HEK293T (cell line): ENCODE data around the gene EBNA1BP2.
"Not testable (repeated sequence)": the region's sequence is repeated elsewhere in the genome, so short reads cannot be mapped to it uniquely, and the experiment has no call there.

Source experiments
- CTCF ChIA-PET: fragments of 350-600 bp; formaldehyde crosslinking; extraction: SDS; loops from one replicate; lab custom pipeline; 2021; ENCODE audit warnings: antibody characterized with exemption, inconsistent platforms; lab: Yijun Ruan, JAX
- POLR2A ChIA-PET: fragments of 350-600 bp; formaldehyde crosslinking; extraction: SDS; loops from one replicate; lab custom pipeline; 2020; ENCODE audit warnings: antibody characterized with exemption, inconsistent platforms; lab: Yijun Ruan, JAX
- DNase-seq: peaks from one replicate; pipeline ENCODE4 v3.0.0; 2012; ENCODE audit warnings: mixed read lengths; ENCODE audit errors: extremely low spot score
- ARNT ChIP-seq: fragments of 450-650 bp; IDR thresholded peaks from 2 replicates; pipeline ENCODE4 v1.6.1; 2017; ENCODE audit warnings: mild to moderate bottlenecking
- BHLHE40 ChIP-seq: fragments of 450-650 bp; IDR thresholded peaks from 2 replicates; pipeline ENCODE4 v1.6.1; 2016; ENCODE audit warnings: mild to moderate bottlenecking, moderate library complexity, borderline replicate concordance
- CTBP1 ChIP-seq: fragments of 450-650 bp; IDR thresholded peaks from 2 replicates; pipeline ENCODE4 v1.6.1; 2016; ENCODE audit warnings: borderline replicate concordance
- ELF4 ChIP-seq: fragments of 450-650 bp; IDR thresholded peaks from 2 replicates; pipeline ENCODE4 v1.6.1; 2017; ENCODE audit warnings: antibody characterized with exemption
- FOXA1 ChIP-seq: fragments of 450-650 bp; IDR thresholded peaks from 2 replicates; pipeline ENCODE4 v1.6.1; 2016; ENCODE audit warnings: mild to moderate bottlenecking
- FOXK2 ChIP-seq: fragments of 450-650 bp; IDR thresholded peaks from 2 replicates; pipeline ENCODE4 v1.6.1; 2016; ENCODE audit warnings: mild to moderate bottlenecking
- FOXM1 ChIP-seq: fragments of 450-650 bp; IDR thresholded peaks from 2 replicates; pipeline ENCODE4 v1.6.1; 2017; ENCODE audit warnings: mild to moderate bottlenecking, borderline replicate concordance
- HDGF ChIP-seq: fragments of 450-650 bp; IDR thresholded peaks from 2 replicates; pipeline ENCODE4 v1.6.1; 2017; ENCODE audit warnings: antibody characterized with exemption, borderline replicate concordance
- L3MBTL2 ChIP-seq: fragments of 450-650 bp; conservative IDR thresholded peaks from 2 replicates; pipeline ENCODE4 v1.6.1; 2016; ENCODE audit warnings: mild to moderate bottlenecking
- LEF1 ChIP-seq: fragments of 450-650 bp; IDR thresholded peaks from 2 replicates; pipeline ENCODE4 v1.6.1; 2017; ENCODE audit warnings: mild to moderate bottlenecking, borderline replicate concordance
- NFRKB ChIP-seq: fragments of 450-650 bp; IDR thresholded peaks from 2 replicates; pipeline ENCODE4 v1.6.1; 2016; ENCODE audit warnings: mild to moderate bottlenecking, moderate library complexity
- PKNOX1 ChIP-seq: fragments of 450-650 bp; IDR thresholded peaks from 2 replicates; pipeline ENCODE4 v1.6.1; 2016
- SP1 ChIP-seq: fragments of 450-650 bp; IDR thresholded peaks from 2 replicates; pipeline ENCODE4 v1.6.1; 2017
- SUZ12 ChIP-seq: fragments of 450-650 bp; IDR thresholded peaks from 2 replicates; pipeline ENCODE4 v1.6.1; 2016; ENCODE audit warnings: mild to moderate bottlenecking
- TARDBP ChIP-seq: fragments of 450-650 bp; IDR thresholded peaks from 2 replicates; pipeline ENCODE4 v1.6.1; 2016
- ZNF384 ChIP-seq: fragments of 450-650 bp; IDR thresholded peaks from 2 replicates; pipeline ENCODE4 v1.6.1; 2016

Gene EBNA1BP2, protein sequence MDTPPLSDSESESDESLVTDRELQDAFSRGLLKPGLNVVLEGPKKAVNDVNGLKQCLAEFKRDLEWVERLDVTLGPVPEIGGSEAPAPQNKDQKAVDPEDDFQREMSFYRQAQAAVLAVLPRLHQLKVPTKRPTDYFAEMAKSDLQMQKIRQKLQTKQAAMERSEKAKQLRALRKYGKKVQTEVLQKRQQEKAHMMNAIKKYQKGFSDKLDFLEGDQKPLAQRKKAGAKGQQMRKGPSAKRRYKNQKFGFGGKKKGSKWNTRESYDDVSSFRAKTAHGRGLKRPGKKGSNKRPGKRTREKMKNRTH

GRCh38 chr1:43171876-43172526 lies at the start of gene EBNA1BP2, which contains the start of gene CFAP57:
Gene EBNA1BP2, minus strand, starts transcription at chr1:43172290. Its CDS starts 172 bp downstream, at chr1:43172118.
Gene CFAP57, plus strand, starts transcription at chr1:43172330. Its CDS starts 424 bp downstream, at chr1:43172754.
- CTCF ChIA-PET = no interaction called here
- DNase-seq = peak; percentile 93
- POLR2A ChIA-PET = interaction anchor here (0.6 to 1.3 kb wide), 4 partner anchors 26 to 405 kb away, joined by 3 to 6 read pairs (median 4); partner anchors contain the start of genes C1orf50 and P3H1
- TF ChIP-seq FOXK2 (no peak), L3MBTL2 (peak; percentile 90), ELF4 (peak; percentile 90)

DNA sequence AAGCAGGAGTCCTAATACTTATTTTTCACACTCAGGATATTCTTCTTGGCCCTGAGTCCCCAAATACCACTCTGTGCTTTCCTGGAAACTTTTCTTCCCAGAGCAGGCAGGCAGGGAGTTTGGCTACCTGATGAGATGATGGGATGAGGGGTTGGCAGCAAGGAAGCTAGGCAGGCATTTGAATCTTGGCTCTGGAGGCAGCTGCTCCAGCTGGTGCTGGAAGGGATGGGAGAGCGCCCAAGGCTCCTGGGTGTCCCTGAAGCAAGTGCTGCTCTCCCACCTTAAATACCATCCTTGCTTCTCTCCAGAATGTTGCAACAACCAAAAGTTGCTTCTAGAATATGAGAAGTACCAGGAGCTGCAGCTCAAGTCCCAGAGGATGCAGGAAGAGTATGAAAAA lies 49.7 kb upstream of the EBNA1BP2 start:
- POLR2A ChIA-PET = interaction anchor here (0.6 kb wide), 1 partner anchor 267 kb away, joined by 3 read pairs; no protein-coding TSS in a partner anchor
- TF ChIP-seq PKNOX1 (no peak), HDGF (no peak), FOXA1 (no peak), BHLHE40 (no peak), TARDBP (no peak), SUZ12 (no peak), ZNF384 (no peak), SP1 (no peak), ARNT (no peak), LEF1 (no peak), CTBP1 (no peak), ELF4 (no peak), FOXK2 (no peak), L3MBTL2 (no peak)
- no peak for DNase-seq
- CTCF ChIA-PET = no interaction called here

DNA sequence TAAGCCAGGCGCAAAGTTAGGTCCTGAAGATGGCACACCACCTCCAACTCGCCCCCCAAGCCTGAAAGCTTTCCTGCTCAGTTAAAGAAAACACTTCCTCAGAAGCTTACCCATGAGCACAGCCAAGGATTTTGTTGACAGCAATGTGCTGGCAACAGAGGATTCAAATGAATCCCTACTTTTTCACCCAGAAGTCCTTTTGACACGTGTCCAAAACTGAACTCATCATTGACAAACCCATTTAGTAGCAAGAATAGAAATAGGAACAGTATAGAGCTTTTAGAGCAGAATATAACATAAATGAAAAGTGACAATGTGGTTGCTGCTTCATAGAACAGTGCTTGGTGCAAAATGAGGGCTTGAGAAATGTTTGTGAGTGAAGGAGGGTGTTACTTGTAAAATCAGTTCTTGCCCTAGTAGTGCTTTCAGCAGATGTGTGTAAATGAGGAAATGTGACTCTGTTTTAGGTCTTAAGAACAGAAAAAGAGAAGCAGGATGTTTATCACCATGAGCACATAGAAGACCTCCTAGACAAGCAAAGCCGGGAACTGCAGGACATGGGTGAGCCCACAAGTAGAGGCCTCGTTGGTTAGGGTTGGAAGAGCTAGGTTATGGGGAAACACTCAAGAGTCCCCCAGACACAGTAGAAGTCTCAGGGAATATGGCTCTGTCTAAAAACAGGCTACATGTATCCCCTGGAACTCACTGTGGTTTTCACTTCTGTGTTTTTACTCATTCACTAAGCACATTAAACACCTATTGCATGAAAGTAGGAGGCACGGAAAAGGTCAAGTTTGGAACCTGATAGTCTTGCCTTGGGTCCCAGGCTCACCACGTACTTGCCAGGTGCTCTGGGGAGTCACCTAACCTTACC lies 49.1 kb upstream of the EBNA1BP2 start:
- DNase-seq = no peak
- TF ChIP-seq BHLHE40 (no peak), SP1 (no peak), FOXA1 (no peak), LEF1 (no peak), FOXK2 (no peak), FOXM1 (no peak), CTBP1 (no peak), ZNF384 (no peak), SUZ12 (no peak), TARDBP (no peak), ARNT (no peak), PKNOX1 (no peak), L3MBTL2 (no peak)
- CTCF ChIA-PET = interaction anchor here (0.7 kb wide), 2 partner anchors 149 to 275 kb away, joined by 3 read pairs; no protein-coding TSS in a partner anchor
- POLR2A ChIA-PET = no interaction called here

GRCh38 chr1:43217747-43218146 lies 45.7 kb upstream of the EBNA1BP2 start:
- no peak for TF ChIP-seq SUZ12
- no peak for TF ChIP-seq LEF1
- no peak for TF ChIP-seq L3MBTL2
- TF ChIP-seq BHLHE40 = no peak
- no peak for TF ChIP-seq SP1
- no peak for TF ChIP-seq ELF4
- TF ChIP-seq FOXK2 = no peak
- no peak for TF ChIP-seq ZNF384
- no peak for TF ChIP-seq TARDBP
- no peak for TF ChIP-seq HDGF
- TF ChIP-seq ARNT = no peak
- POLR2A ChIA-PET = no interaction called here
- CTCF ChIA-PET = no interaction called here
- no peak for DNase-seq

GRCh38 chr1:43214501-43215444 lies 42.7 kb upstream of the EBNA1BP2 start:
- ChIA-PET CTCF (no interaction called here), POLR2A (no interaction called here)
- no peak for TF ChIP-seq SP1
- no peak for TF ChIP-seq PKNOX1
- TF ChIP-seq ARNT = no peak
- no peak for TF ChIP-seq HDGF
- TF ChIP-seq CTBP1 = no peak
- TF ChIP-seq LEF1 = no peak
- TF ChIP-seq FOXK2 = no peak
- no peak for TF ChIP-seq SUZ12
- TF ChIP-seq TARDBP = no peak
- TF ChIP-seq L3MBTL2 = no peak
- TF ChIP-seq NFRKB = no peak
- TF ChIP-seq ELF4 = no peak
- no peak for TF ChIP-seq FOXA1
- TF ChIP-seq BHLHE40 = no peak
- no peak for TF ChIP-seq FOXM1
- TF ChIP-seq ZNF384 = no peak
- no peak for DNase-seq

GRCh38 chr1:43208277-43208676 lies 36.2 kb upstream of the EBNA1BP2 start:
- CTCF ChIA-PET, POLR2A ChIA-PET, DNase-seq: not testable (repeated sequence)
